ENCODE data around the gene PMM1.
A peak's percentile ranks its signal among the peaks of the same experiment; 100 is the strongest.
"Not testable (repeated sequence)": the region's sequence is repeated elsewhere in the genome, so short reads cannot be mapped to it uniquely, and the experiment has no call there.

The PMM1 gene

GRCh38 chr22:41589391-41590241, at the start of gene PMM1:
Gene PMM1, minus strand, starts transcription at chr22:41589840. Its CDS starts 35 bp downstream, at chr22:41589805.
- peak; percentile 100 for DNase-seq

DNA sequence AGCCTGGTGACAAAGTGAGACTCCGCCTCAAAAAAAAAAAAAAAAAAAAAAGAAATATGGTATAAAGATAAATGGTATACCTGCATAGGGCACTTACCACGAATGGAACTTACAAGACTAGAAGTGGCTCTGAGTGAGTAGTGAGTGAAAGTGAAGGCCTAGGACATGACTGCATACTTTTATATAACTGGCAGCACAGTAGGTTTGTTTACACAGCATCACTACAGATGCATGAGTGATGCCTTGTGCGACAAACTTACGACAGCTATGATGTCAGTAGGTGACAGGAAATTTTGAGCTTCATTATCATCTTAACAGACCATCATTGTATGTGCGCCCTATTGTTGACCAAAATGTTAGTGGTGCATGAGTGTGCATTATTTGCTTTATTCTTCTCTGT, 49.1 kb upstream of the PMM1 start:
- DNase-seq: no peak

DNA sequence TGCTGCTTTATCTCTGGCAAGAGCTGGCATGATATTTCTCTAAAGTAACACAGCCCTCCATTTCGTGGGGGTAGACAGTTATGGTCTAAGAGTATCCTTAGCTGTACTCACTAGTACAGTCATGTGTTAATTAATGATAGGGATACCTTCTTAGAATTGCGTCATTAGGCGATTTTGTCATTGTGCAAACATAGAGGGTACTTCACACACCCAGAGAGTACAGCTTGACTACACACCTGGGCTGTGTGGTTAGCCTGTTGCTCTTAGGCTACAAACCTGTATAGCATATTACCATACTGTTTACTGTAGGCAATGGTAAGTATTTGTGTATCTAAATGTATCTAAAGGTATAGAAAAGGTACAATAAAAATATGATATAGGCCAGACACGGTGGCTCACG, 48.5 kb upstream of the PMM1 start:
- no peak for DNase-seq

DNA sequence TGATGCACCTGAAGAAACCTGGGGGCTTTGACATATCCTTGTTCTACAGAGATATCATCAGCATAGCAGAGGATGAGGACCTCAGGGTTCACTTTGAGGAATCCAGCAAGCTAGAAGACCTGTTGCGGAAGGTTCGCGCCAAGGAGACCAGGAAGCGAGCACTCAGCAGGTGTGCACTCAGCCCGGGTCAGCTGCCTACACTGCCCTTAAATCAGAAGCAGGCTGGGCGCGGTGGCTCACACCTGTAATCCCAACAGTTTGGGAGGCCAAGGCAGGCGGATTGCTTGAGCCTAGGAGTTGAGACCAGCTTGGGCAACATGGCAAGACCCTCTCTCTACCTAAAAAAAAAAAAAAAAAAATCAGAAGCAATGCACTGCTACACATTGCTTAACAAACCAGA, 48.0 kb upstream of the PMM1 start:
- not testable (repeated sequence) for DNase-seq

- no peak for DNase-seq
Observed at GRCh38 chr22:41636467-41636866, 46.8 kb upstream of the PMM1 start.

DNA sequence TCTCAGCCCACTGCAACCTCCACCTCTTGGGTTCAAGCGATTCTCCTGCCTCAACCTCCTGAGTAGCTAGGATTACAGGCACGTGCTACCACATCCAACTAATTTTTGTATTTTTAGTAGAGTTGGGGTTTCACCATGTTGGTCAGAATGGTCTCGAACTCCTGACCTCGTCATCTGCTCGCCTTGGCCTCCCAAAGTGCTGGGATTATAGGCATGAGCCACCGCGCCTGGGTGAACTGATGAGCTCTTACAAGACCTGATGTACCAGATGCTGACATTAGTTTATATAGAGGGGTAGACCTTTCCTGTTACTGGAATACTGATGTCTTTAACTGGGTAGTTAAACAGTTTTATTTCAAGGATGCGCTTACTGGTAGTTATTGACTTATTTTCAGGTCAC, 45.0 kb upstream of the PMM1 start:
- not testable (repeated sequence) for DNase-seq

DNA sequence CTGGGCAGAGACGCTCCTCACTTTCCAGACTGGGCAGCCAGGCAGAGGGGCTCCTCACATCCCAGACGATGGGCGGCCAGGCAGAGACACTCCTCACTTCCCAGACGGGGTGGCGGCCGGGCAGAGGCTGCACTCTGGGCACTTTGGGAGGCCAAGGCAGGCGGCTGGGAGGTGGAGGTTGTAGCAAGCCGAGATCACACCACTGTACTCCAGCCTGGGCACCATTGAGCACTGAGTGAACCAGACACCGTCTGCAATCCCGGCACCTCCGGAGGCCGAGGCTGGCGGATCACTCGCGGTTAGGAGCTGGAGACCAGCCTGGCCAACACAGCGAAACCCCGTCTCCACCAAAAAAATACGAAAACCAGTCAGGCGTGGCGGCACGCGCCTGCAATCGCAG, 42.0 kb upstream of the PMM1 start:
- not testable (repeated sequence) for DNase-seq

- DNase-seq: not testable (repeated sequence)
Observed at GRCh38 chr22:41631115-41631514, 41.5 kb upstream of the PMM1 start.

DNA sequence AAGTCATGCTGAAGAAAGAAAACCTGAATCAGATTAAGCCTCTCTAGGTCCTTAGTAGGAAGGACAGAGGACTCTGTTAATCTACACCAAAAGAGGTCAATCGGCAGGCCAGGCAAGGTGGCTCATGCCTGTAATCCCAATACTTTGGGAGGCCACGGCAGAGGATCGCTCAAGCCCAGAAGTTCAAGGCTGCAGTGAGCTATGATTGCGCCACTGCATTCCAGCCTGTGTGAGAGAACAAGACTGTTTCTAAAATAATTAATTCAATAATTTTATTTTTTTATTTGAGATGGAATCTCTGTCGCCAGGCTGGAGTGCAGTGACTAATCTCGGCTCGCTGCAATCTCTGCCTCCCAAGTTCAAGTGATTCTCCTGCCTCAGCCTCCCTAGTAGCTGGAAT, 35.9 kb upstream of the PMM1 start:
- no peak for DNase-seq

- DNase-seq: no peak
Observed at GRCh38 chr22:41621911-41622179, 32.2 kb upstream of the PMM1 start.

DNA sequence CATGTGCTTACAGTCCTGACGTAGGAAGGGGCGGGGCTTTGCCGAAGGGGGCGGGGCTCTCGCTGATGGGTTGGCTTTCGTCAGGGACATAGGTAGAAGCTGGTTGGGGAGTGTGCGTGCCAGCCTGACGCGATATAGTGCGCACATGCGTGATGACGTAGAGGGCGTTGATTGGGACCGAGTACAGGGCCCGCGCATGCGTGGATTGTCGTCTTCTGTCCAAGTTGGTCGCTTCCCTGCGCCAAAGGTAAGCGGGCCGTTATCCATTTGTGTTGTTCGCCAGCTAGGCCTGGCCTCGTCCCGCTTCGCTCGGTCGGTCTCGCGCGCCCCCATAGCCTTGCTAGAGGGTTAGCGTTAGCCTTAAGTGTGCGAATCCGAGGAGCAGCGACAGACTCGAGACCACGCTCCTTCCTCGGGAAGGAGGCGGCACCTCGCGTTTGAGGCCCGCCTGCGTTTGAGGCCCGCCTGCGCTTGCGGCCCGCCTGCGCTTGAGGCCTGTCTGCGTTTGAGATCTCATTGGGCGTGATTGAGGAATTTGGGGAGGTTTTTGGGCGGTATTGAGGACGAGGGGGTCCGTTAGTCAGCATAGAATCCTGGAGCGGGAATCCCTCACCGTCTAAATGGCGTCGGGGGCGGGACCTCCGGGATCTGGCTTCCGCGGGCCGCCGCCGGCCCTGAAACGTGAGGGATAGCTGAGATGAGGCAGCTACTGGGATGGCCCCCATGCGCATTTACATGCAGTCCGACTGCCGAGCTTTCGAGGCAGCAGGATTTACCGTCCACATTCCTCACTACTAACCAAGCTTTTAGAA, 31.7 kb upstream of the PMM1 start, which contains the start of gene XRCC6:
TSS of gene XRCC6 (plus strand) at position 197 of the 812 bp plus-strand sequence. CDS start 710 bp downstream, outside the sequence.
- DNase-seq: peak; percentile 100

DNA sequence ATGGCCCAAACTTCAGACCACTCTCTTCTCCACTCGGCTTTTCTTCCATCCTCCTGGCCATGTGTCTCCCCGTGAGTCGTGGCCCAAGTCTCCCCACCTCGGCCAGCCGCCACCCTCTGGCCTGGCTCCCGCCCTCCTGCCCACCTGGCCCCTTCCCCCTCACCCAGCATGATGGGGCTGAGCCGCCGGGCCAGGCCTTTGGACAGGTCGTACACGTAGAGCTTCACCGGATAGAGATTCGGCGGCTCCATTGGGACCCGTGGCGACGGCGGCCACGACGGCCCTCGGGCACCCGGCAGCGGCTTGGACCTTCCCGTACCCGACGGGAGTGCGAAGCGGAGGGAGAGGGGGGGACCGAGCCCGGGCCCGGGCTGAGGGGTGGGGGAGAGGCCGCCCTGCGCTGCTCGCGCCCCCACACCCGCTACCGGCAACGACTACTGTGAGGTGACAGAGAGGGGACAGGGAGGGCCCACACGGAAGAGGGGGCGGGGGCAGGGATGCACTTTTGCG, 31.0 kb upstream of the PMM1 start, which contains the start of gene DESI1:
TSS of gene DESI1 (minus strand) at position 455 of the 510 bp plus-strand sequence. CDS start at position 251, 204 bp downstream.
- DNase-seq: no peak

GRCh38 chr22:41619979-41620588, 30.4 kb upstream of the PMM1 start:
- peak; percentile 56 to 60 for DNase-seq

GRCh38 chr22:41613456-41613855, 23.8 kb upstream of the PMM1 start:
- no peak for DNase-seq

DNA sequence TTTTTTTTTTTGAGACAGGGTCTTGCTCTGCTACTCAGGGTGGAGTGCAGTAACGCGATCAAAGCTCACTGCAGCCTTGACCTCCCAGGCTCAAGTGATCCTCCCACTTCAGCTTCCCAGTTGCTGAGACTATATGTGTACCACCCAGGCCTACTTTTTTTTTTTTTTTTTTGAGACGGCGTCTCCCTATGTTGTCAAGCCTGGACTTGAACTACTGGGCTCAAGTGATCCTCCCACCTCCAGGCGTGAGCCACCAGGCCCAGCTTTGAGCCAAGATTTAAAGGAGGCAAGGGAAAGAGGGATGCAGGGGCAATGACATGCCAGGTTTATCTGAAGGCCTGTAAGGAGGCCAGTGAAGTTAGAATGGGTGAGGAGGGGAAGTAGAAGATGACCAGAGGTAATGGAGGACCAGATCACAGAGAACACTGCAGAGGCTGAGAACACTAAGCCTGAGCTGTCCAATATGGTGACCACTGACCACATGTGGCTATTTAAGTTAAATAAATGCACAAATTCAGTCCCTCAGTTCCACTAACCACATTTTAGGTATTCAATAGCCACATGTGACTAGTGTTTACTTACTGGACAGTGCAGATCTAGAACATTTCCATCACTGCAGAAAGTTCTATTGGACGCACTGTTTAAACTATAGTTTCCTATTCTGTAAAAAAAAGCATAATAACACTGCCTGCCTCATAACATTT, 23.1 kb upstream of the PMM1 start:
- no peak for DNase-seq

DNA sequence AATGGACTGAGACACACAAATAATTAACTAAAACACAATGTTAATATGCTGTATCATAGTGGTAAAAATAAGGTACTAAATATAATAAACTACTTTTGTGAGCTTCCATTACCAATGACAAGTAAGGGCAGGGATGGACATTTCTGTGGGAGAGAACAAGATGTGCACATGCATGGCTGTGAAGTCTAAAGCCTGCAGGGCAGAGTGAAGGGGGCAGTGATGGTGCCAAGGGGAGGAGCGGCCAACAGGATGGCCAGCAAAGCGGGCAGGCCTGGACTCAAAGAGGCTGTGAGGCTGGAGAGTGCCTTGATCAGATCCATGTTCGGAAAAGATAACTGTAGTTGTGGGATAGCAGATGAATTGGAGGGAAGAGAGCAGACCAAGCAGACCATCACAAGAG, 18.7 kb upstream of the PMM1 start:
- no peak for DNase-seq

GRCh38 chr22:41603873-41604332, 14.3 kb upstream of the PMM1 start:
- peak; percentile 71 to 80 for DNase-seq

DNA sequence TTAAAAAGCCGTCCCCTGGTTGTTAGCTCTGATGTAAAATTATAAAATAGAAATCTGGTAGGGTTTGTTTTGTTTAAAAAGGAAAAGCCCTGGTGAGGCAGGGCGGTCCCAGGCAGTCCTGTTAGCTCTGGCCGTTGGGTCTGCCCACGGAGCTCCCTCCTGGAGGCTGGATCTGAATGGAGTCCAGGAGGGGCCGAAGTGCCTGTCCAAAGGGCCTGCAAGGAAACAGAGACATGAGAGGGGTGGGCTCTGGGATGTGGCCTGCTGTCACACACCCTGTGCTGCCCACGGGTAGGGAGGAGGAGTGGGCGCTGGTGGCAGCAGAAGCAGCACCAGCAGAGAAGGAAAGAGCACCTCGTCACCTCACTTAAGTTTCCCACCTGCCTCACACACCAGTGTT, 11.3 kb upstream of the PMM1 start:
- DNase-seq: no peak

DNA sequence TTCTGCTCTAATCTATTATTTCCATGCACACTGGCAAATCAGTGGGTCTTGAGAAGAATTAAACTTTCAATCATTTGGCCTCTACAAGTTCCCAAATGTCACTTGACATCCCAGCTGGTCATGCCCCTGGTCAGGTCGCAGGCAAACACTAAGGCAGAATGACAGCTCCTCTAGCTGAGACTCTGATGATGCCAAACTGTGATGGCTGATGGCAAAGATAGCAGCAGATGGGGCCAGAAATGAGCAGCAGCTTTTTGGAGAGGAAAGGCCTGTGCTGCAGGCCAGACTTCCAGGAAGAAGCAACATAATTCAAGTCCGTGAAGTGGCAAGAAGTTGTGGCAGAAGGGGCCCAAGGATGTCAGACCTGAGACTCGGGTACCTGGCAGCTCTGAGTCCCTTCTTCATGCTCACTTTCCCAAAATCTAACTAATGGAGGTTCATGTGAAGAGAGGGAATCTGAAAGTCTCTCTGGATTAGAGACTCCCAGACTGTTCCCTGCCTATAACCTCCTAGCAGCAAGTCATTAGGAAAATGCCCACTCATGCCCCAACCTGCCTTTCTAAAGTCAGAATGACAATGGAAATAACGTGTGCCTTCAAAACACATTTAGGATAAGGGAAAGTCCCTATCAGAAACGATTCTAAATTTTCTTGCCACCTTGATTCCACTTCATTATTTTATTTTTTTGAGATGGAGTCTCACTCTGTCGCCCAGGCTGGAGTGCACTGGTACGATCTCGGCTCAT, 9.4 kb upstream of the PMM1 start:
- no peak for DNase-seq

GRCh38 chr22:41598081-41598480, 8.4 kb upstream of the PMM1 start:
- no peak for DNase-seq

DNA sequence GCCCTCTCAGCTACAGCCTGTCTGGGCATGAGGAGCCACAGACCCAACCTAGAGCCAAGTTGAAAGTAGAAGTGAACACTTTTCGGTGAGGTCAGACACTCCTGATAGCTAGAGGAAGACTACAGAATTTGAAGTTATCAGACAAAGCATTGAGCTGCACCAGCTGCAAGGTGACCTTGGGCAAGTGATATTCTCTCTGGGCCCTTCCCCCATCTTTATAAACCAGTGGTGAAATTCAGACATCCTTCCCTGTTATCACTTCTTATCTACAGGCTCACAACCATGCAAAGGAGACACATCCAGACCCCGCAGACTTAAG, 8.0 kb upstream of the PMM1 start:
- DNase-seq: no peak

Measured in activated CD4-positive, alpha-beta T cell treated with anti-CD3 and anti-CD28 coated beads, Interleukin-2, amount 50 U/mL, for 48 hours (primary cell).